Activated naive CD8-positive, alpha-beta T cell treated with anti-CD3 and anti-CD28 coated beads for 36 hours (primary cell): ENCODE measurements around the gene RUSC1. TPM values are rescaled to one million over a fixed set of nuclear protein-coding genes. Genes with fewer than 3 reads are reported as not detected.
A peak's percentile ranks its signal among the peaks of the same experiment; 100 is the strongest.
"Not testable (repeated sequence)": the region's sequence is repeated elsewhere in the genome, so short reads cannot be mapped to it uniquely, and the experiment has no call there.

Experiments used
- DNase-seq: peaks from one replicate; pipeline ENCODE4 v3.0.0; 2021
- H3K27ac Mint-ChIP-seq: one replicate; pipeline ENCODE4 v1.8.0; 2022; ENCODE audit warnings: mild to moderate bottlenecking, moderate library complexity, mixed read lengths
- H3K27me3 Mint-ChIP-seq: one replicate; pipeline ENCODE4 v1.8.0; 2022; ENCODE audit warnings: mild to moderate bottlenecking, mixed read lengths
- H3K36me3 Mint-ChIP-seq: one replicate; pipeline ENCODE4 v1.8.0; 2021; ENCODE audit warnings: mild to moderate bottlenecking, mixed read lengths
- H3K4me1 Mint-ChIP-seq: one replicate; pipeline ENCODE4 v1.8.0; 2021; ENCODE audit warnings: mixed read lengths
- H3K4me3 Mint-ChIP-seq: one replicate; pipeline ENCODE4 v1.8.0; 2022; ENCODE audit warnings: mild to moderate bottlenecking, moderate library complexity, mixed read lengths
- H3K9me3 Mint-ChIP-seq: one replicate; pipeline ENCODE4 v1.8.0; 2022; ENCODE audit warnings: mixed read lengths
- total RNA-seq, 2 experiments: library from RNA; stranded (reverse); gene quantifications; one replicate each; pipeline ENCODE4 v1.2.3, GENCODE V29; 2021

The RUSC1 gene
- total RNA-seq, 2 experiments from 2014 or later = 23.7 to 24.2 TPM

DNA sequence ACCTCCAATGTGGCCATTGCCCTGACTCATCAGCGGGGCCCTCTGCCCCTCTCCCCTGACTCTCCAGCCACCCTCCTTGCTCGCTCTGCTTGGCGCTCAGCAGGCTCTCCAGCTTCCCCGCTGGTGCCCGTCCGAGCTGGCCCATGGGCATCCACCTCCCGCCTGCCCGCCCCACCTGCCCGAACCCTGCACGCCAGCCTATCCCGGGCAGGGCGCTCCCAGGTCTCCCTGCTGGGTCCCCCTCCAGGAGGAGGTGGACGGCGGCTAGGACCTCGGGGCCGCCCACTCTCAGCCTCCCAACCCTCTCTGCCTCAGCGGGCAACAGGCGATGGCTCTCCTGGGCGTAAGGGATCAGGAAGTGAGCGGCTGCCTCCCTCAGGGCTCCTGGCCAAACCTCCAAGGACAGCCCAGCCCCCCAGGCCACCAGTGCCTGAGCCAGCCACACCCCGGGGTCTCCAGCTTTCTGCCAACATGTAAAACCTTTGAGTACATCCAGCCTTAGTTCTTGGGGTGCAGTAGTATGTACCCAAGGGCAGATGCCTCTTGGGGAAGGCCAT lies 32.6 kb upstream of the RUSC1 start:
- Mint-ChIP-seq H3K27ac (no peak overlapping the region), H3K36me3 (no peaks in the 10 kb centered on the region), H3K4me1 (no peaks in the 10 kb centered on the region), H3K27me3 (peaks cover 6% of the 10 kb centered on the region), H3K4me3 (no peak overlapping the region), H3K9me3 (no peaks in the 10 kb centered on the region)
- DNase-seq = no peak

DNA sequence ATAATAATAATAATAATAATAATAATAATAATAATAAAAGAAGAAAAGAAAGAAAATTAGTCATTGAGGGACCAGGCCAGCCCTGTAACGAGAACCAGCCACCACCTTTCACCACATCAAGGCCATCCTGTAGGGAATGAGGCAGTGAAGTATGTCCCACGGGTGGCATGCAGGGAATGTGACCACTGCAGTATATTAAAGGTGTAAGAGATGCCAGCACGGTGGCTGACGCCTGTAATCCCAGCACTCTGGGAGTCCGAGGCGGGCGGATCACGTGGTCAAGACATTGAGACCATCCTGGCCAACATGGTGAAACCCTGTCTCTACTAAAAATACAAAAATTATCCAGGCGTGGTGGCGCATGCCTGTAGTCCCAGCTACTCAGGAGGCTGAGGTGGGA lies 29.7 kb upstream of the RUSC1 start:
- not testable (repeated sequence) for DNase-seq, H3K4me1 Mint-ChIP-seq, H3K9me3 Mint-ChIP-seq, H3K36me3 Mint-ChIP-seq, H3K27ac Mint-ChIP-seq, H3K4me3 Mint-ChIP-seq
- peaks cover 29% of the 10 kb centered on the region for H3K27me3 Mint-ChIP-seq

DNA sequence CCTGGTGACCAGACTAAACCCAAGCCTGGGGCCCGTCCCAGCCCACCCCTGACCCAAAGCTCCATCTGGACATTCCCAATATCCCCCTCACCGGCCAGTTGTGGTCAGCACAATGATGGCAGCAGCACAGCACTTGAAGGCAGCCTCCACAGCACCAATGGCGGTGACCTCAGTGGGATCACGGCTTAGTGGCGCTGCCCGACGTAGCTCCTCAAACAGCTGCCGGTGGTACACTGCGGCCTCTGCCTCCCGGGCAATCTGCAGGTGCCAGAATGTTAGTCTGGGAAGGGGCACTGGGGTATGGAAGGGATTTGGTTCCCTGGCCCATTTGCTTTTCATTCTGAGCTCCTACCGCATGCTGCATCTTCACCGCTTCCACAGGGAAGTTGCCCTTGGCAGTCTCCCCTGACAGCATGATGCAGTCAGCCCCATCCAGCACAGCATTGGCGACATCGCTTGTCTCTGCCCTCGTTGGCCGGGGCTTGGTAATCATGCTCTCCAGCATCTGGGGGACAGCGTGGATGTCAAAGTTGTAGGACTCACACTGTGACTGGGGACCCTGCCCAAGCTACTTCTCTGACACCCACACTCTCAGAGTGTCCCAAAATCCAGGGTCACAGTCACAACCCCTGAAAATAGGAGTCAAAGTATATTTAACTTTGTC lies 27.5 kb upstream of the RUSC1 start:
- DNase-seq = no peak
- Mint-ChIP-seq H3K27ac (no peak overlapping the region), H3K4me3 (no peak overlapping the region), H3K9me3 (no peaks in the 10 kb centered on the region), H3K36me3 (no peaks in the 10 kb centered on the region), H3K4me1 (peaks cover 6% of the 10 kb centered on the region), H3K27me3 (peaks cover 49% of the 10 kb centered on the region)

DNA sequence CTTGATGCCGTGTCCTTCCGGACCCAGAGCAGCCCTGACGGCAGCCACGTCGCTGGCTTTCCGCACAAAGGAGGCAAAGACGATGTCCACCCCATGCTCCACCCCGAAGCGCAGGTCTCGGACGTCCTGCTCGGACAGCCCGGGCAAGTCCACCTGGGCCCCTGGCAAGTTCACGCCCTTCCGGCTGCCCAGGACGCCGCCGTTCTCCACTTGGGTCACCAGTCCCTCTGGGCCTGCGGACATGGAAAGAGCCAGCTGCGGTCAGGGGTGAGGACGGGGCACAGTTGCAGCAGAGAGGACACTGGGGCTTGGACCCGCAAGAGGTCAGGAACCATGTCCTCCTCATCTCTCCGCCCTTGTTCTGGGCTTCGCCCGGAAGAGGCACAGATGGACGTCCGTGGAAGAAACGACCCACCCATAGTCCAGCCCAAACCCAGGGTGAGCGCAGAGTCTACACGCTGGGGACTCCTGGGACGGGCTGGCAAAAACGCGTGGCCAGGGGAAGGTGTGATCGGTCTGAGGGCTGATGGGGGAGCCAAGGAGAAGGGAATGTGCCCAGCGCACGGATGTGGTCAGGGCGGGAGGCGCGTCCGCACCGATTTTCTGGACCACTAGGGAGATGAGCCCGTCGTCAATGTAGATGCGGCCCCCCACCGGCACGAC lies 26.0 kb upstream of the RUSC1 start:
- H3K4me3 Mint-ChIP-seq = no peak overlapping the region
- no peaks in the 10 kb centered on the region for H3K9me3 Mint-ChIP-seq
- H3K36me3 Mint-ChIP-seq = no peaks in the 10 kb centered on the region
- H3K27me3 Mint-ChIP-seq = peaks cover 52% of the 10 kb centered on the region
- no peak for DNase-seq
- peaks cover 6% of the 10 kb centered on the region for H3K4me1 Mint-ChIP-seq
- no peak overlapping the region for H3K27ac Mint-ChIP-seq

DNA sequence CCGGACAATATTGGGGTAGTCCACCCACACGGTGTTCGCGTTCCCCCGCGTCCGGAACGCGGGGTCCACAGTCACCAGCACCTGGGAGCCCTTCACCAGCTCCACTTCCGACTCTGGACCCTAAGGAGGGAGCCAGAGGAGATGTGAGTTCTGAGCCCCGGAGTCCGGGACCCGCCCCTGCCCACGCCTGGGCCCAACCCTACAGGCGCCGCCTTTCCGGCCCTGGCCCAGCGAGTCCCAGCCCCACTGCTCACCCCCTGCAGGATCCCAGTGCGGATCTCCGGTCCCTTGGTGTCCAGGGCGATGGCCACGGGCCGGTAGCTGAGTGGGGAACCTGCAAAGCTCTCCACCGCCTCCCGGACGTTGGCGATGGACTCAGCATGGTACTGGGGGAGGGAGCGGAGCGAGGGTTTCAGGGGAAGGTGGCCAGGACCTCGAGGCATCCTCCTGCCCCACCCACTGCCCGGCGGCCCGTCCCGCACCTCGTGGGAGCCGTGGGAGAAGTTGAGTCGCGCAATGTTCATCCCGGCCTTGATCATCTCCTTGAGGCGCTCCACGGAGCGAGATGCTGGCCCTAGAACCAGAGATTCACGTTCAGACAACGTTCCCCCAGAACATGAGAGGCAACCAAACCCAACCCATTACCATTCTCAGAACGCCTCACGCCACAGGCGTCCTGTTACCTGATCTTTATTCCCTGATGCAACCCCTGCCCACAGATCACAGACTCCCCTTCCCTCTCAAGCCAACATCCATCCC lies 25.3 kb upstream of the RUSC1 start:
- peaks cover 6% of the 10 kb centered on the region for H3K4me1 Mint-ChIP-seq
- H3K27me3 Mint-ChIP-seq = peaks cover 52% of the 10 kb centered on the region
- no peaks in the 10 kb centered on the region for H3K9me3 Mint-ChIP-seq
- H3K36me3 Mint-ChIP-seq = no peaks in the 10 kb centered on the region
- no peak for DNase-seq
- no peak overlapping the region for H3K27ac Mint-ChIP-seq
- H3K4me3 Mint-ChIP-seq = no peak overlapping the region

DNA sequence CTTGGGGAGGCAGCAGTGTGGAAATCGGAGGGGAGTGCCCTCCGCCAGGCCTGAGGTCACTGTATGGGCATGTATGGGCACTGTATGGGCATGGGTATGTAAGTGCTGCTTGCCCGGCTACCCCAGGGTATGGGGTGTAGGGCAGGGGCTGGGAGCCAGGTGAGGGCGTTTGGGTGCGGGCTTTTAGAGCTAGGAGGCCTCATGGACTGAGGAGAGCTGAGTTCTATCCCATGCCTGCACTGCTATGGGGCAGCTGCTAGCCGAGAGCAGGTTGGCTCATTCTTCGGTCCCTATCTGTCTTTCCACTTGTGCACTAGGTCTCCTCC lies 24.8 kb upstream of the RUSC1 start:
- peaks cover 52% of the 10 kb centered on the region for H3K27me3 Mint-ChIP-seq
- H3K4me3 Mint-ChIP-seq = no peak overlapping the region
- no peak overlapping the region for H3K27ac Mint-ChIP-seq
- H3K36me3 Mint-ChIP-seq = no peaks in the 10 kb centered on the region
- DNase-seq = no peak
- peaks cover 6% of the 10 kb centered on the region for H3K4me1 Mint-ChIP-seq
- H3K9me3 Mint-ChIP-seq = no peaks in the 10 kb centered on the region

DNA sequence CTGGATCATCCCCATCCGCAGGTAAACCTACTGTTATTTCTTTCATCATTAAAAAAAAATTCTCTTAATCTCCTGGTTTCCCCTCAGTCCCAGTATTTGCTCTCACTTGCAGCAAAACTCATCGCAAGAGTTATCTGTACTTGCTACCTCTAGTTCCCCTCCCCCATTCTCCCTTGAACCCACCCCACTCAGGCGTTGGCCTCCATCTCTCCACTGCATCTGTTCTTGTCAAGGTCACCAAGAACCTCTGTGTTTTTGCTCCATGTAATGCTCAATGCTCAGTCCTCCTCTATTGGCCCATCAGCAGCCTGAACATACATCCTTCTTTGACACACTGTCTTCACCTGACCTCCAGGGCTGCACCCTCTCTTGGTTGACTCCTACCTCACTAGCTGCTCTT lies 24.0 kb upstream of the RUSC1 start:
- H3K4me1 Mint-ChIP-seq = peaks cover 6% of the 10 kb centered on the region
- DNase-seq = no peak
- H3K27me3 Mint-ChIP-seq = peaks cover 48% of the 10 kb centered on the region
- H3K9me3 Mint-ChIP-seq = no peaks in the 10 kb centered on the region
- no peak overlapping the region for H3K27ac Mint-ChIP-seq
- H3K4me3 Mint-ChIP-seq = no peak overlapping the region
- no peaks in the 10 kb centered on the region for H3K36me3 Mint-ChIP-seq

DNA sequence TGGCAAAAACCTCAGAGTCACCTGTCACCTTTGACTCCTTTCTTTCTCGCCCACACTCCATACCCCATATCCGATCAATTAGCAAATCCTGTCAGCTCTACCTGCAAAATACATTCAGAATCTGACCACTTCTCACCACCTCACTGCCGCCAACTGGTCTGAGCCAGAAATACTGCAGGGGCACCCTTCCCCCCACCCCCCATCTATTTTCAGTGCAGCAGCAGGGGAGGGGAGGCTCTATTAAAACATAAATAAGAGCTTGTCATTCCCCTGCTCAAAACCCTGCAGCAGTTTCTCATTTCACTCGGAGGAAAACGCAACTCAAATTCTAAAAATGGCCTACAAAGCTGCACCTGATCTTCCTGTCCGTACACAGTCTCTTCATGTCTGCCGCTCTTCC lies 23.3 kb upstream of the RUSC1 start:
- Mint-ChIP-seq H3K4me3 (no peak overlapping the region), H3K36me3 (no peaks in the 10 kb centered on the region), H3K27me3 (peaks cover 45% of the 10 kb centered on the region), H3K27ac (no peak overlapping the region), H3K9me3 (no peaks in the 10 kb centered on the region), H3K4me1 (peaks cover 6% of the 10 kb centered on the region)
- no peak for DNase-seq

DNA sequence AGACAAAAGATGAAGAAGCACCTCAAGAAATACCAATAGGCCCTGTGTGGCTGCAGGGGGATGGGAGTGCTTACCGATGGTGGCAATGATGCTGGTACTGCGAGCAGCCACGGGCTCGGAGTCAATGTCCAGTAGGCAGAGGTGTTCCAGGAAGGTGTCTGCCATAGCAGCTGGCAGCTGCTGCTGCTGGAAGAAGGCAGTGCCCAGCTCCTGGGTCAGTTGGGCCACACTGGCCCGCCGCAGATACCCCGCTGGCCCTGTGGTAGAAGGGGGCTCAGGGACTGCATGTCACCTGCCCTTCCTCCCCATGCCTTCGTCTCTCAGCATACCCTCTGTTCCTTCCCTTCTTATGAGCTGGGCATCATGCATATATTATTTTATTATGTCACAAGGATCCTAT lies 20.7 kb upstream of the RUSC1 start:
- Mint-ChIP-seq H3K27ac (no peak overlapping the region), H3K9me3 (no peaks in the 10 kb centered on the region), H3K4me1 (peaks cover 2% of the 10 kb centered on the region), H3K36me3 (no peaks in the 10 kb centered on the region), H3K27me3 (peaks cover 35% of the 10 kb centered on the region), H3K4me3 (no peak overlapping the region)
- DNase-seq = no peak

DNA sequence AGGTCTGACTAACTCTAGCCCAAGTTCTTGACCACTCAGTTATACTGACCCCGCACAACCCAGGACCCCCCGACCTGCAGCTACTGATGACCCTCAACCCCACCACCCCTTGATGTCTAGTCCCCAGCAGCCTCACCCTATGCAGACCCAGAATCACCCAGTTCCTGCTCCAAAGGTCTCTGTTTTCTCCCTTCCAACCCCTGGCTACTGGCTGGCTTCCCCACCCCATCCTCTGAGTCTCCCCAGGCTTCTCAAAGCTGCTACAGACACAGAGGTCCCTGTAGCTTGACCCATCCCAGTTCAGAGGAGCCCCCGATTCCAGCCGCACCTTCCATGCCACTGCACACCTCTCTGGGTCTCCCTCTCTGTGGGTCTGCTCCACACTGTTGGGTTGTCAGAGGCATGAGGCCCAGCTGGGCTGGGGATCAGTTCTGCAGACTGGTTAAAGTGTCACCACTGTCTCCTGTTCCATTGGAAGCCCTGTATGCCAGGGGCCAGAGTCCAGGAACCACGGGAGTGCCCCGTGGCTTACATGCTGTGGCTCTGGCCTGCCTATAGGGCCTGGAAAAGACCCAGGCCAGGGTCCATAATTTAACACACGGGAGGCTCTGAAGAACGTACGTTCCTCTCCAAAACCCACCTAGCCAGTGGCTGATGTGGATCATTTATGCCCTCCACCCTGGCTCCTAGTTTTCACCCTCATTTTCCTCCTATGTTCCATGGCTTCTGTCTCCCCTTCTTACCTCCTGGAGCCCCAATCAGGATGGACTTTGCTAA lies 20.0 kb upstream of the RUSC1 start:
- DNase-seq = no peak
- Mint-ChIP-seq H3K4me3 (no peak overlapping the region), H3K27me3 (peaks cover 29% of the 10 kb centered on the region), H3K4me1 (no peaks in the 10 kb centered on the region), H3K27ac (no peak overlapping the region), H3K36me3 (no peaks in the 10 kb centered on the region), H3K9me3 (no peaks in the 10 kb centered on the region)

DNA sequence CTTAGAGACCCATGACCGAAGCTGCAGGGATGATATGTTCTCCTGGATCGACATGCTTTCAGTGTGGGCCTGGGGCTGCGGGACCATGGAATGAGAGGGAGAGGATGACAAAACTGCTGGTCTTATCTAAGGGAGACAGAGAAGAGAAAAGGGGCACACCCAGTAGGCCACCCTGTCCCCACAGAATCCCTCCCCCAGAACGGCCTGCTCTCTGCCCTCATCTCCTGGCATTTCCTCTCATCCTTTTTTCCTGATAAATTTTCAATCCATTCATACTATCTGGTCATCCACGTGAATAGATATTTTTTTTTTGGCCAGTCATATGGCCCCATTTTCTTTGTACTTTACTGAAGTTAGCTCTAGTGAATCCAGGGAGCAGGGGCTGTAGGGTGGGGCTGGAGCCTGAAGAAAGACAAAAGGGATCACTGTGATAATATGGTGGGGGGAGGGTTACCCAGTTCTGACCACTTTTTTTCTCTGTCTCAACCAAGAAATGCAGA lies 19.3 kb upstream of the RUSC1 start, which contains the start of gene PKLR:
Gene PKLR, minus strand, starts transcription at position 97 of the 500 bp plus-strand sequence. Its CDS starts 43 bp downstream, at position 54.
- no peaks in the 10 kb centered on the region for H3K4me1 Mint-ChIP-seq
- H3K27ac Mint-ChIP-seq = no peak within 1 kb of the TSS
- no peak within 1 kb of the TSS for H3K4me3 Mint-ChIP-seq
- DNase-seq = no peak
- H3K36me3 Mint-ChIP-seq = no peaks in the 10 kb centered on the region
- no peaks in the 10 kb centered on the region for H3K9me3 Mint-ChIP-seq
- H3K27me3 Mint-ChIP-seq = peaks cover 22% of the 10 kb centered on the region

DNA sequence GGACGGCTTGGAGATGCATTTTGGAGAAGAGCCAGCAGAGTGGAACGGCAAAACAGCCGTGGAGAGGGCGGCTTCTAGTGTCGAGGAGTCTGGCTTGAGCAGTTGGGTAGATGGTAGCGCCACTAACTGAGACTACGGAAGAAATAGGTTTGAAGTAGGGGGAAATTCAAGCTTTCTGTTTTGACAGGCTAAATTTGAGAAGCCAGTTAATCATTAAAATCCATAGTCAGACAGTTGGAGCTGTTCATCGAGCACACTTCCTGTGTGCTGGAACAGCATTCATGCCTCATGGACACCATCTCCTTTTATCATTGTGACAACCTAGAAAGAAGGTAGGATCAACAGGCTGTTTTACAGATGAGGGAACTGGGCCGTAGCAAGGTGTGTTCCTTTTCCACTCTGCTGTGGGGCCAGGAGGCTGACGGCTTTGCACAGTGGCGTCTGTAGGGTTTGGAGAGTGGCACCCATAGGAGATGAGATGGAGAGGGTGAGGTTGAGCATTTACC lies 16.1 kb upstream of the RUSC1 start:
- H3K27me3 Mint-ChIP-seq = peaks cover 4% of the 10 kb centered on the region
- H3K4me3 Mint-ChIP-seq = no peak overlapping the region
- H3K27ac Mint-ChIP-seq = no peak overlapping the region

DNA sequence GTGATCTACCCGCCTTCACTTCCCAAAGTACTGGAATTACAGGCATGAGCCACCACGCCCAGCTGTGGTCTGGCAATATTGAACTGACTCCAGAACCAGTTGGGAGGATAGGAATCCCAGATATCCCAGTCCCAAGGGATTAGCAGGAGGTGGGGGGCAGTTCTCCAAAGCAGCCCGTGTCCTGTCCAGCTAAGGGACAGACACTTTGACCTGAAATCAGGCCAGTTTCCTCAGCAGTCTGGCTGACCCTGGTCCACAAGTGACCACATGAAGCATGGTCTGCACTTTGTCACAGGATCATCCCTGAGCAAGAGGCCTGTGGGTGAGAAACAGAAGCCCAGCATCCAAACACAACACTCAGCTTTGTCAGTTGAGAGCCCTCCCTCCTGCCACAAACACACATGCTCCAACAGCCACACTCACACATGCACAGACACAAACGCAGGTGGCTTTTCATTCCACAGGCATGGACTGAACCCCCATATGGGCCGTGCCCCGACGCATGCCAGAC lies 14.8 kb upstream of the RUSC1 start:
- Mint-ChIP-seq H3K4me3 (no peak overlapping the region), H3K4me1 (peaks cover 18% of the 10 kb centered on the region), H3K27ac (no peak overlapping the region)

More for the DNA sequence above, 16.1 kb upstream of the RUSC1 start:
- Mint-ChIP-seq H3K9me3 (no peaks in the 10 kb centered on the region), H3K36me3 (peaks cover 6% of the 10 kb centered on the region), H3K4me1 (peaks cover 8% of the 10 kb centered on the region)
- no peak for DNase-seq

DNA sequence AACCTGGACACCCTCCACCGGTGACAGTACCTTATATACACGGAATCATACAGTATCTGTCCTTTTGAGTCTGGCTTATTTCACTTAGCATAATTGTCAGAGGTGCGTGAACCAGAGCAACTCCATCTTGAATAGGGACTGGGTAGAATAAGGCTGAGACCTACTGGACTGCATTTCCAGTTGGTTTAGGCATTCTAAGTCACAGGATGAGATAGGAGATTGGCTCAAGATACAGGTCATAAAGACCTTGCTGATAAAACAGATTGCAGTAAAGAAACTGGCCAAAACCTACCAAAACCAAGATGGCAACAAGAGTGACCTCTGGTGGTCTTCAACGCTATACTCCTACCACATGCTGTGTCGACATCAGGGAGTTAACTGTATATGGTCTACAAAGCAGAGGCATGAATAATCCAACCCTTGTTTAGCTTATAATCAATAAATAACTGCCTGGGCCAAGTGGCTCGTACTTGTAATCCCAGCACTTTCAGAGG lies 13.4 kb upstream of the RUSC1 start:
- H3K27ac Mint-ChIP-seq = peak overlapping the region; percentile 99

More for the DNA sequence above, 14.8 kb upstream of the RUSC1 start:
- H3K9me3 Mint-ChIP-seq = no peaks in the 10 kb centered on the region
- H3K27me3 Mint-ChIP-seq = peaks cover 4% of the 10 kb centered on the region
- no peak for DNase-seq
- H3K36me3 Mint-ChIP-seq = peaks cover 20% of the 10 kb centered on the region

More for the DNA sequence above, 13.4 kb upstream of the RUSC1 start:
- Mint-ChIP-seq H3K36me3 (peaks cover 32% of the 10 kb centered on the region), H3K4me1 (peaks cover 27% of the 10 kb centered on the region), H3K4me3 (peak overlapping the region; percentile 95), H3K9me3 (no peaks in the 10 kb centered on the region), H3K27me3 (peaks cover 4% of the 10 kb centered on the region)
- no peak for DNase-seq
